ENCODE measurements around the gene E2F7. TPM values are rescaled to one million over a fixed set of nuclear protein-coding genes. Genes with fewer than 3 reads are reported as not detected.

Gene E2F7, protein sequence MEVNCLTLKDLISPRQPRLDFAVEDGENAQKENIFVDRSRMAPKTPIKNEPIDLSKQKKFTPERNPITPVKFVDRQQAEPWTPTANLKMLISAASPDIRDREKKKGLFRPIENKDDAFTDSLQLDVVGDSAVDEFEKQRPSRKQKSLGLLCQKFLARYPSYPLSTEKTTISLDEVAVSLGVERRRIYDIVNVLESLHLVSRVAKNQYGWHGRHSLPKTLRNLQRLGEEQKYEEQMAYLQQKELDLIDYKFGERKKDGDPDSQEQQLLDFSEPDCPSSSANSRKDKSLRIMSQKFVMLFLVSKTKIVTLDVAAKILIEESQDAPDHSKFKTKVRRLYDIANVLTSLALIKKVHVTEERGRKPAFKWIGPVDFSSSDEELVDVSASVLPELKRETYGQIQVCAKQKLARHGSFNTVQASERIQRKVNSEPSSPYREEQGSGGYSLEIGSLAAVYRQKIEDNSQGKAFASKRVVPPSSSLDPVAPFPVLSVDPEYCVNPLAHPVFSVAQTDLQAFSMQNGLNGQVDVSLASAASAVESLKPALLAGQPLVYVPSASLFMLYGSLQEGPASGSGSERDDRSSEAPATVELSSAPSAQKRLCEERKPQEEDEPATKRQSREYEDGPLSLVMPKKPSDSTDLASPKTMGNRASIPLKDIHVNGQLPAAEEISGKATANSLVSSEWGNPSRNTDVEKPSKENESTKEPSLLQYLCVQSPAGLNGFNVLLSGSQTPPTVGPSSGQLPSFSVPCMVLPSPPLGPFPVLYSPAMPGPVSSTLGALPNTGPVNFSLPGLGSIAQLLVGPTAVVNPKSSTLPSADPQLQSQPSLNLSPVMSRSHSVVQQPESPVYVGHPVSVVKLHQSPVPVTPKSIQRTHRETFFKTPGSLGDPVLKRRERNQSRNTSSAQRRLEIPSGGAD
- total RNA-seq, result 27.8 and 34.3 TPM in 2 replicates

DNA sequence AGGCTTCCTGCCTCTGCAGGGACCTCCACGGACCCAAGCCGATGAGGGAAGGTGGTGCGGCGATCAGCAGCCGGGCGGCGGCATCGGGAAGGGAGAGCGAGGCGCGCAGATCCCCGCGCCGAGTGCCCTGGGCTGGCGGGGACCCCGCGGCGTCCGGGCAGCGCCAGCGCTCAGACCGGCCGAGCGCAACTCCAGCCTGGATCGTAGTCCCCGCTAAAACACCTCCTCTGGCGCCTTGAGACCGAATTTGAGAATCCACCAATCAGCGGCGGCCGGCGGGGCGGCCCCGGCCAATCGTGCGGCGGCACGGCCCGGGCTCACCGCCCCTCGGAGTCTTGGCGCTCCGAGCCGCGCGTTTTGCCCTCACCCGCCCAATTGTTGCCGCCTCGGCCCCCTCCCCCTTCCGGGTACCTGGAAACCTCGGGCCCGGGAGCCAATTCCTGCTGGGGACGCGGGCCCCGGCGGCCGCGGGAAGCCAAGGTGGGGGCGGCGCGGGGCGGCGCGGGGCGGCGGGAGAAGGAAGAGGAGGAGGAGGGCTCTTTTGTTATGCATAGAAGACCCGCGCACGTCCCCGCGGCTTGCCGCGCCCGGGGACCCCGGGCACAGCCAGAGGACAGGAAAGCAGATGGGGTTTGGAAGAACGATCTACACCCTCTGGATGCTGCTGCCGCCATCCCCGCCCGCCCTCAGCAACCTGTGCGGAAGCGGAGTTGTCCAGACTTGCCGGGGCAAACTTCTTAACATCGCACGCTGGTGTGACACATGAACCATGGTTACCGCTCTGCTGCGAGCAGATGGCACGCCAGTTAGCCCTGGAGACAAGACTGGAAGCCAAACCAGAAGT, at the start of gene E2F7:
TSS of gene E2F7 (minus strand) at position 209 of the 844 bp plus-strand sequence. CDS start 934 bp downstream, outside the sequence.

Other genes with a start within 250 kb of the E2F7 start
- gene CSRP2, start 186.6 kb downstream of the E2F7 start, total RNA-seq, result 13.7 and 18.6 TPM in 2 replicates

Measured in mammary microvascular endothelial cell (primary cell).